GM12891 (cell line): ENCODE results near the gene DHRSX.

Source experiments
- DNase-seq: peaks from one replicate; pipeline ENCODE4 v3.0.0; 2011; ENCODE audit warnings: low spot score; ENCODE audit not compliant: insufficient read length
- FAIRE-seq: peaks from 2 replicates; lab custom pipeline; 2011; peaks lifted over from hg19 to GRCh38; lab: Jason Lieb, UNC
- PAX5 ChIP-seq: IDR thresholded peaks from 2 replicates; pipeline ENCODE4 v1.6.1; 2011; ENCODE audit warnings: low read length, moderate library complexity, mild to moderate bottlenecking; ENCODE audit not compliant: insufficient read depth, severe bottlenecking
- POLR2A ChIP-seq: IDR thresholded peaks from 2 replicates; pipeline ENCODE4 v1.6.1; 2011; ENCODE audit warnings: low read depth, low read length, control low read depth
- POLR2AphosphoS5 ChIP-seq: IDR thresholded peaks from 2 replicates; pipeline ENCODE4 v1.6.1; 2011; ENCODE audit warnings: low read depth, low read length, control low read depth
- POU2F2 ChIP-seq: IDR thresholded peaks from 2 replicates; pipeline ENCODE4 v1.6.1; 2011; ENCODE audit warnings: low read depth, mild to moderate bottlenecking, control low read depth, low read length, moderate library complexity
- SPI1 ChIP-seq: IDR thresholded peaks from 2 replicates; pipeline ENCODE4 v1.6.1; 2011; ENCODE audit warnings: low read depth, low read length, control low read depth
- TAF1 ChIP-seq: IDR thresholded peaks from 2 replicates; pipeline ENCODE4 v1.6.1; 2011; ENCODE audit warnings: low read depth, low read length, control low read depth

Gene DHRSX

DNA sequence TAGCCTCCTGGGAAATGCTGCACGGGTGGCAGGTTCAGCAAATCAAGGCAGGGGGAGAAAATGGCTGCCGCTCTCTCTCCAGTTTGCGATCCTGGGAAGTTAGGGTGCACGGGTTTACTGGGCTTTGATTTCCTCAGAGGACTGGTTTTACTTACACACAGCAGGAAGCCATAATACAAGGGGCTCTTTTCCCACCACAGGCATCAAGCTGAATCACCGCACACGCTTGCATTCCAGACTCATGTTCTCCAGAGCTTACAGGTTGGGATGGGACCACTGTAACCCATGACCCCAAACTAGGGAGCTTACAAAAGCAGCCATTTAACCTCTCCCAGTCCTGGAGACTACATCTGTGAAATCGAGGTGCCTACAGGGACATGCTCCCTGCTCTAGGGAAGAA, 159.8 kb downstream of the DHRSX start:
- no peak for TF ChIP-seq TAF1
- TF ChIP-seq SPI1: no peak
- no peak for TF ChIP-seq POLR2A
- TF ChIP-seq POU2F2: no peak
- no peak for TF ChIP-seq PAX5
- TF ChIP-seq POLR2AphosphoS5: no peak
- DNase-seq (no peak), FAIRE-seq (no peak)

DNA sequence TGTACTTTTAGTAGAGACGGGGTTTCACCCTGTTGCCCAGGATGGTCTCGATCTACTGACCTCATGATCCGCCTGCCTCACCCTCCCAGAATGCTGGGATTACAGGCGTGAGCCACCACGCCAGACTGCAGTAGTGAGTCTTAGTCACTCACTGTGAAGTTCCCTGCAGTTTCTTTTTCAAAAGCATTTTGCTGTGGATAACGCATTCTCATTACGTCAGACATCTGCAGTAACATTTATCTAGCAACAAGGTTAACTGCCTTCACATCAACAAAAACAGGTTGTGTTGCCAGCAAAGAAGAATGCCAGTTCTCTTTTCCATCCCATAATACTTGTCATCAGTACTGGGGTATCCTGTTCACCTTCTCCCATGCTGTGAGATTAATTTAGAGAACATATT, 164.6 kb downstream of the DHRSX start:
- no peak for TF ChIP-seq TAF1
- no peak for TF ChIP-seq POLR2AphosphoS5
- TF ChIP-seq POU2F2: no peak
- no peak for TF ChIP-seq SPI1
- no peak for TF ChIP-seq POLR2A
- TF ChIP-seq PAX5: no peak
- FAIRE-seq (no peak), DNase-seq (no peak)

DNA sequence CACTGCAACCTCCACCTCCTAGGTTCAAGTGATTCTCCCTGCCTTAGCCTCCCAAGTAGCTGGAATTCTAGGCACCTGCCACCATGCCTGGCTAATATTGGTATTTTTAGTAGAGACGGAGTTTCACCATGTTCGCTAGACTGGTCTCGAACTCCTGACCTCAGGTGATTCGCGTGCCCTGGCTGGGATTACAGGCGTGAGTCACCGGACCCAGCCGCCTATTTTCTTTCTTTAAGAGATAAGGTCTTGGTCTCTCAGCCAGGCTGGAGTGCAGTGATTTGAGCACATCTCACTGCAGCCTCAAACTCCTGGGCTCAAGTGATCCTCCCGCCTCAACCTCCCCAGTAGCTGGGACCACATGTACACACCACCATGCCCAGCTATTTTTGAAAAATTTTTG, 166.5 kb downstream of the DHRSX start:
- FAIRE-seq (no peak), DNase-seq (no peak)
- TF ChIP-seq SPI1 (no peak), POU2F2 (no peak), TAF1 (no peak), POLR2A (no peak), PAX5 (no peak), POLR2AphosphoS5 (no peak)

DNA sequence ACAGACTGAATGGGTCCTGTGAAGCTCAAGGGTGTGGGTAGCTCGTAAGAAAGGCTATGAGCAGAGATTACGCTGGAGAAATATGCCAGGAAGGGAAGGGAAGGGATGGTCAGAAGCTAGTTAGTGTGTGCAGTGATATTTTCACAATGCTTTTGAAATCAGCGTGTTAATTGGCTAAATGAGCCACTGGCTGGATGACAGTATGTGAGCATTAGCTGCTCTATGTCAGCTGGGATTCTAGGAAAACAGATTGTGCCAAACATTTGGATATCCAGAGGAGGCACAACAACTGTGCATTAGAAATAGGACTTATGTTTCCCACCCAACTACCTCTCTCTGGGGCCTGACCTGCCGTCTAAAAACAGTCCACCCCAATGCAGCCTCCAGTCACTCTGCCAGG, 168.5 kb downstream of the DHRSX start:
- FAIRE-seq (no peak), DNase-seq (no peak)
- TF ChIP-seq POU2F2 (no peak), POLR2AphosphoS5 (no peak), TAF1 (no peak), SPI1 (no peak), POLR2A (no peak), PAX5 (no peak)

DNA sequence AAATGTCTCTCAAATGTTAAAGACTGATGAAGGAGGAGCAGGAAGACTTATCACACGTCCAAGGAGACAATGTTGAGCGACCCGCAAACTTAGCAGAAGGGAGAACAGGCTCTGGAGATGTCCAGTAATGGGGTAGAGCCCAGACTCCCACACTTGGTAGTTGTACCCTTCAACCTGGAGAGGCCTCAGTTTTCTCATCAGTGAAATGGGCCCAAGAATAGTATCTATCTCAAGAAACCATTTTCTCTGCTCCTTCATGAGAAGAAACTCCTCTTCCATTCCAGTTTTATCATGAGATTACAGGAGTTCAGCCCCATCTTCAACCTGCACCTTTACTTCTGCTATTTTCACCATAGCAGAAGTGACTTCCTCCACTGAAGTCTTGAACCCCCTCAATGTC, 169.9 kb downstream of the DHRSX start:
- no peak for DNase-seq
- FAIRE-seq: no peak

DNA sequence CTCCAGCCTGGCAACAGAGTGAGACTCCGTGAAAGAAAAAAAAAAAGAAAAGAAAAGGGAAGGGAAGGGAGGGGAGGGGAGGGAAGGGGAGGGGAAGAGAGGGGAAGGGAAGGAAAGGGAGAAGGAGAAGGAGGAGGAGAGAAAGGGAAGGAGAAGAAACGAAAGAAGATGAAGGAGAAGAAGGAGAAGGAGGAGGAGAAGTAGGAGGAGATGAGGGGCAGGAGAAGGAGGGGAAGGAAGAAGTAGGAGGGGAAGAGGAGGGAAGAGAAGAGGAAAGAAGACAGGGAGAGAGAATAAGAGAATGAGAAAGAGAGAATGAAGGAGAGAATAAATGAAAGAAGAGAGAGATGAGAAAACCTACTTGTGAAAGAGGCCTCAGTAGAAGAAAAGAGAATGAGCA, 170.3 kb downstream of the DHRSX start:
- no peak for DNase-seq
- TF ChIP-seq PAX5 (no peak), SPI1 (no peak), POLR2AphosphoS5 (no peak), POU2F2 (no peak), TAF1 (no peak), POLR2A (no peak)
- no peak for FAIRE-seq

More for the DNA sequence above, 169.9 kb downstream of the DHRSX start:
- TF ChIP-seq POLR2A (no peak), POU2F2 (no peak), TAF1 (no peak), SPI1 (no peak), PAX5 (no peak), POLR2AphosphoS5 (no peak)

DNA sequence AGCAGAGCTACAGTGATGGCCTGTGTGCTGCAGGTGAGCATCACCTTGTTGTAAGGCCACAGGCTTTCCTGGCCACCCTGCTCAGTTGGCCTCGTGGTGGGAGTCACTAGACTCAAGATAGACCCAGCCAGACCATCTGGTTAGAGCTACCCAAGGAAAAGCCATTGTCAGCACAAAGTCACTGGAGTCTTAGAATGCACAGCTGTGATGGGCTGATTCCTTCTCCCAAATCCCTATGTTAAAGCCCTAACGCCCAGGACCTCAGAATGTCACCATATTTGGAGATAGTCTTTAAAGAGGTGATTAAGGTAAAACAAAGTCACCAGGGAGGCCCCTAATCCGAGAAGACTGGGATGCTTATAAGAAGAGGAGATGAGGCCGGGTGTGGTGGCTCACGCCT, 173.4 kb downstream of the DHRSX start:
- DNase-seq (no peak), FAIRE-seq (no peak)
- TF ChIP-seq TAF1 (no peak), POU2F2 (no peak), PAX5 (no peak), POLR2AphosphoS5 (no peak), SPI1 (no peak), POLR2A (no peak)

DNA sequence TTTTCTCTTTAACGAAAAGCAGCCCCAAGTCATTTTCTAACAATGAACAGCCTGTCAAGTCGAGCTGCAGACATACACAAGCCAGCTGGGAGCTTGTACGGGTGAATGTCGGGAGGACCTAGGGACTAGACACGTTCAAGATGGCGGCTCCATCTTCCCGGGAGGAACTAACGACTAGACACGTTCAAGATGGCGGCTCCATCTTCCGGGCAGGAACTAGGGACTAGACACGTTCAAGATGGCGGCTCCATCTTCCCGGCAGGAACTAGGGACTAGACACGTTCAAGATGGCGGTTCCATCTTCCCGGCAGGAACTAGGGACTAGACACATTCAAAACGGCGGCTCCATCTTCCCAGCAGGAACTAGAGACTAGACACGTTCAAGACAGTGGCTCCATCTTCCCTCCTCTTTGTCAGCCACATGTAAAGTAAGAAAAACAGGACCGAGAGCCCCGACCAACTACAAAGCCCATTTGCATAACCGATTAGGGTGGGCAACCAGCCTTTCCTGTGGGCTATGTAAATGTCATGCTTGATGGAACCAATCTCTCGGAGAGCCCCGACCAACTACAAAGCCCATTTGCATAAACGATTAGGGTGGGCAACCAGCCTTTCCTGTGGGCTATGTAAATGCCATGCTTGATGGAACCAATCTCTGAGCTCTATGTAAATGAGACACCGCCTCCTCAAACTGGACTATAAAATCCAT, 175.5 kb downstream of the DHRSX start:
- TF ChIP-seq POLR2AphosphoS5 (no peak), POU2F2 (0 out of 2 replicates have a peak, but pooled peaks have one; percentile 21), TAF1 (no peak)
- DNase-seq: no peak
- peak; percentile 40 for FAIRE-seq

DNA sequence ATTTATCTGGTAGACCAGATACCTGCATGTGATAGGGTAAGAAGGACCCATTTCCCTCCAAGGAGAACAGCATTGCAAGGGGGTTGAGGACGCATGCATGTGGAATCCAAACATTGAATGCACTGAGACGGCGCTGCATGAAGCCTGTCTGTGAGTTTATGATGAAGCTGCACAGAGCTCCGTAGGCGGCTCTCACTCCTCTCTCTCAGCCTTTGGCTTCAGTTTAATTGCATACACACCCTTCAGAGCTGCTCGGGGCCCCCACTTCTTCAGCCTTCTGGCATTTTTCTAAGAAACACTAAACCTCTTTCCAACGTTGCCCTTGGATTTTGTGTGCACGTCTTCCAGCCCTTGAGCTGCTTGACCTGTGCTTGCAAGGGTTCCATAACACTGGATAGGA, 176.6 kb downstream of the DHRSX start:
- FAIRE-seq: no peak
- no peak for DNase-seq
- TF ChIP-seq SPI1 (no peak), TAF1 (no peak), POLR2A (no peak), POU2F2 (no peak), POLR2AphosphoS5 (no peak)

DNA sequence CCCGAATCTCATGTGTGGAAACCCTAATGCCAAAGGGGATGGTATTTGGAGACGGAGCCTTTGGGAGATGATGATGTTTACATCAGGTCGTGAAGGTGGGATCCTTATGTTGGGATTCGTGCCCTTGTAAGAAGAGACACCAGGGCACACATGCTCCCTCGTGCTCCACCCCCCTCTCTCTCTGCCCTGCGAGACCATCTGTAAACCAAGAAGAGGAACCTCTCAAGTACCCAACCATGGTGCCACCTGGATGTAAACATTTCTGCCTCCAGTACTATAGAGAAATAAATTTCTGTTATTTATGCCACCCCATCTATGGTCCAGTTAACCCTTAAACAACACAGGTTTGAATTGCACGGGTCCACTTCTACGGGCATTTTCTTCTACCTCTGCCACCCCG, 179.4 kb downstream of the DHRSX start:
- FAIRE-seq (no peak), DNase-seq (no peak)
- TF ChIP-seq POLR2AphosphoS5 (no peak), POLR2A (no peak), SPI1 (no peak), PAX5 (no peak), TAF1 (no peak), POU2F2 (no peak)
